Measurements from ENCODE around the gene CNTN4.

Gene CNTN4

DNA sequence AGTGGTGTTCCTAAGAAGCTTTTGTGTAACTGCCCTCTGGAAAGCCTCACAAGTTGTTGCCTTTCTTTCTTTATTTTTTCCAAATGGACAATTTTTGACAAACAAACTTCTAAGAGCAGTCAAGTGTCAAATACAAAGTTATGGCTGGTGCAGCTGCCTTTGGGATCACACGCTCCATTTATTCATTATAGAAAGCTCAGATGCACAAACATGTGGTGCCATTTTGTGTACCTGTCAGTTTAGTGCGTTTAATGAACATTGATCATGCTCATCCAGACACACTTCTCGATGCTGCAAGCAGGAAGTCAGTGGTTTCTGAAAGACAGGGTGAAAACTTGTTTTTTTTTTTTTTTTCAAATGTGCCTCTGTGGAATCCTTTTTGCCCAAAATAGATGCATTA lies 324.5 kb downstream of the CNTN4 start:
- peak; percentile 95 for FAIRE-seq

DNA sequence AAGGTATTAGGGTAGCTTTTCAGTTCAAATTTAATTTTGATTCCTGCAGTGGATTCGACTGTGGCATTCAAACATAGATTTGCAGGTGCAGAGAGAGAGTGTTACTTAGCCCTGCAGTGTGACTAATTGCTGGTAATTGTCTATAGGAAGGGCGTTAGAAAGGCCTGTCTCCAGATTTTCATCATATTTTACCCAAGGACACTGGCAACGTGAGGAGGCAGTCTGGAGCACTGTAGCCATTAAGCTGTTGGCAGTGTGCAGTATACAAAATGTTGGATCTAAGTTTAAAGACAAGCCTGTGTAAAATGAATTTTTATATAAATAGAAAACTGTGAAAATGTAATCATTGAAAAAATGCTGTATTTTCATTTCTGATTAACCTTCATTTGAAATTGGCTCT lies 342.9 kb downstream of the CNTN4 start:
- peak; percentile 45 for FAIRE-seq

DNA sequence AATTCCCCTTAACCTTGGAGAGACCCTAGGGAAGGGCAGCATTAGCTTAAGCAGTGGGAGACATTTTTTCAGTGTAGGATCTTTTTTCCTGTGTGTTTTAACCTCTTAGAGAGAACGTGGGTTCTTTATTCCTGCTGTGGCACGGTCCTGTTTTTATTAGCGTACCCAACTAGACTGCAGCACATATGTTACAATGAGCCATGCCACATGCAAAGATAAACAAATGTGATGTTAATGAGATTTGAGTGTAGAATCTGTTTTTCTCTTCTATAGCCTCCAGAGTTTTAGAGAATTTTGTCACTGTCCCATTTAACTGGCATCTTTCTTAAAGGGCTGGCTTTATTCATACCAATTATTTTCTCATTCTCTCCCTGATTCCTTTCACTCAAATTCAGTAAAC lies 347.5 kb downstream of the CNTN4 start:
- no peak for FAIRE-seq

DNA sequence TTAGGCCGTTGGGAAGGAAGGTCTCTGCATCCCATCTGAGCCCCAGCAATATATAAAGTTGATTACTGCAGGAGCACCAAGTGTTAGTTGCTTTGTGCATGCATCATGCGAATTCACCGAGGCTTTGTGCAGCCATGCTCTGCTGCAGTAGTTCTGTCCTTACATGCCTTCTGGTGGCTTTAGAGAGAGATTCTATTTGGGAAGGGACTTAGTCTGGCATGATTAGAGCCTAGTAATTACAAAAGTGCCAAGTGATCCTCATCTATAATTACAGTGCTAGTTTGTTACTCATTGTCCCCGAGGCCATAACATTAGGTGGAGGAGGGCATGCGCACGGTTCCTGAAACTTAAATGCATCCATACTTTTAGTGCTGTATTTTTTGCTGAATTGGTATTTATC lies 353.6 kb downstream of the CNTN4 start:
- FAIRE-seq, result no peak

DNA sequence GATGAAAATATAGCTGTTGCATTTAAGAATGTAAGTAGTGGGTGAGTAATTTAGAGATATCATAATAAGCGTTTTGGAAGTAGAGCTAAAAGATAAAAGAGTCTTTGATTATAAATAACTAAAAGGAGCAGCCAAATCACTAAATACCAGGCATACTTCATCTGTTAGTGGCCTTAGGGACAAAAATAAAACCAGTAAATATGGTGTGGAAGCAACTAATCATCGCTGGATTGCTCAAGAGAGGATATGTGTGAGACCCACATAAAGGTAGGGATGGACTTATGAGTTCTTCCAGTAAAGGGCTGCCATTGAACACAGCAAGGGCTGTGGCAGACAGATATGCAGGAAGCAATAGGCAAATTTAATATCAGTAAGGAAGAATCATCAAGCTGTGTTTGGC lies 356.2 kb downstream of the CNTN4 start:
- no peak for FAIRE-seq

DNA sequence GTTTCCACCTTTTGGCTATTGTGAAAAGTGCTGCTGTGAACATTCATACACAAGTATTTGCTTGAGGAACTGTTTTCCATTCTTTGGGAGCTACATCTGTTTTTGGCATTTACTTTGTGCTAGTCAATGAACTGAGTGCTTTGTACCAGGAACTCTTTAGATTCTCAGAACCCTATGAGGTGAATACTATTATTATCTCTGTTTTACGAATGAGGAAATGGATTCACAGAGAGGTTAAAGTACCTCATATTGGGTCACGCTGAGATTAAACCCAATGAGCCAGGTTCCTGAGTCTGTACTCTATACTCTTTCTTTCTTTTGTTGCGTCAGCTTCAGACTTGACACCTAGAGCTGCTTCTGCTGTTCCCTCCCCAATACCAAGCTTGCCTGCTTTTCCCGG lies 358.1 kb downstream of the CNTN4 start:
- FAIRE-seq, result no peak

DNA sequence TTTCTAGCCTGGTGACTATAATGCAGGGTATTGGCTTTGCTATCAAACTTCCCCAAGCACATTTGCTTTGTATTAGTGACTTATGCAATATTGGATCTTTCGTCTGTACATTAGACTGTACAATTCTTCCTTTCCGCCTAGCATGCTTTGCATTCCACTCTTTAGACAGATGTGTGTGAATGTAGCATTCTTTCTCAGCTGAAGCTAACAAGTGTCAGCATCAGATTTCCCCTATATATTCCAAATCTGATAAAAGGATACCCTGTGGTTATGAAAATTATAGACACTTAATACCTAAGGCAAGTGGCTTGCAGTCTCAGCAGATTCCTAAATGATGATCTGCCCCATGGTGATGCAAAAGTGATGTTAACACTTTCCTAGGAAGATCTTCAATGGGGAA lies 360.1 kb downstream of the CNTN4 start:
- FAIRE-seq, result no peak

DNA sequence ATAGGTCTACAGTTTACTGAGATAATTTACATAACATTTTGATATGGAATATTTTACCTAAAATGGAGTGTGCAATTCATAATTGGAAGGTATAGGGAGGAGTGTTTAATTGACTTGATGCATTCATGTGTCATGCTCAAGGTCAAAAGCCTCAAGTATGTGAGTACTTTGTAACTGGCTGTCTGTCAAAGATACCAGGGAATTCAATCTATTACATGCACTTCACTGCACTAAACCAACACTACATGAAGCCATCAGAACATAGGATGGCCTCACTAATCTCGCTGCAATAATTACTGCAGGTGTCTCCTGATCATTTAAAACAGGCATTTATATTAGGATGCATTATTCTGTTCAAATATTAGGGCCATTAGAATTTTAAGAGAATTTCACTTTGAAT lies 367.2 kb downstream of the CNTN4 start:
- FAIRE-seq, result peak; percentile 73

DNA sequence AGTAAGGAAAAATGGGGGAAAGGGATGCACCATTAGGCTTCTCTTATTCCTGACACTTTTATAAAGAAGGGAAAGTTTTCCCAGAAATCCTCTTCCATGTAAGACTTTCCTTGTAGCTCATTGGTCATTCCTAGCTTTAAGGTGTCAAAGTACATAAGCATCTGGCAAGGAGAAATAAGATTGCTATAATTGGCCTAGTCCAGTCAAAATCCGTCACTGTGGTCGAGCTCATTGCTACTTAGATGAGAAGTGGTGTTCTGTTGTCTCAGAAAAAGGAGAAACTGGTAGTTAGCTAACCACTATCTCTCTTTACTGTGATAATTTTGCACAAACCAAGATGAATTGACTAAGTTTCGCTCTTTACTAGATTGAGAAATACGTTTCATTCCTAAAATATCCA lies 370.1 kb downstream of the CNTN4 start:
- FAIRE-seq, result no peak

DNA sequence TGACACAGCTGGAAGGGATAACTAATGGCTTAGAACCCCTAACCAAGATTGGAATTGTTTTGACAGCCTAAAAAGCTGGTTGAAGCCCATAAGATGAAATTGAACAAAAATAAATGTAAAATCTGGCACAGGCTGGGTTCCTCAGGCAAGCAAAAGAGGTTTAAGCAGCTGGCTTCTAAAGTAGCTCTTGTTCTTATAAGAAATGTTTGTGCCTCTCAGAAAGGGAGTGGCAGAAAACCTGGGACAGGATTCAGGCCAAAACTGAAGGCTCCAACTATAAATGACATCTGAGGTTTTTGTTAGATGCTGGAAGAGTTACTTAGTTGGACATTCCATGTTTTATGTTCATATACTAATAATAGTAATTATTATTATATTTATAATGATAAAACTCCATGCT lies 378.3 kb downstream of the CNTN4 start:
- FAIRE-seq, result no peak

DNA sequence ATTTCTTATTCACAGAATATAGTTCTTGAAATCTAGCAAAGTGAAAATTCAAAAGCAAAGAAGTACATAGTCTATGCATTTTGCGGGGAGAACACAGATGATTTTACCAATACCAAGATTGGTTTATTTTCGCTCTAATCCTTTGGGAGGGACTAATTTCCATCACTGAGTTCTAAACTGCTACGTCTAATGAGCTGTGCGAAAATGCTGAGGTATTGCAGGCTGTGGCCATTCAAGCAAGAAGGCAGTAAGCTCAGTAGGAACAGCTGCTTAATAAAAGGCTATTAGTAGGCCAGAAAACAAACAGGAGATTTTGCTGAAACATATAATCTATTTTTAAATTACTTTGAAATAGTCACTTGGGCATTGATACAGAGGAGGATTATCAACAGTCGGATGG lies 379.0 kb downstream of the CNTN4 start:
- peak; percentile 100 for FAIRE-seq

DNA sequence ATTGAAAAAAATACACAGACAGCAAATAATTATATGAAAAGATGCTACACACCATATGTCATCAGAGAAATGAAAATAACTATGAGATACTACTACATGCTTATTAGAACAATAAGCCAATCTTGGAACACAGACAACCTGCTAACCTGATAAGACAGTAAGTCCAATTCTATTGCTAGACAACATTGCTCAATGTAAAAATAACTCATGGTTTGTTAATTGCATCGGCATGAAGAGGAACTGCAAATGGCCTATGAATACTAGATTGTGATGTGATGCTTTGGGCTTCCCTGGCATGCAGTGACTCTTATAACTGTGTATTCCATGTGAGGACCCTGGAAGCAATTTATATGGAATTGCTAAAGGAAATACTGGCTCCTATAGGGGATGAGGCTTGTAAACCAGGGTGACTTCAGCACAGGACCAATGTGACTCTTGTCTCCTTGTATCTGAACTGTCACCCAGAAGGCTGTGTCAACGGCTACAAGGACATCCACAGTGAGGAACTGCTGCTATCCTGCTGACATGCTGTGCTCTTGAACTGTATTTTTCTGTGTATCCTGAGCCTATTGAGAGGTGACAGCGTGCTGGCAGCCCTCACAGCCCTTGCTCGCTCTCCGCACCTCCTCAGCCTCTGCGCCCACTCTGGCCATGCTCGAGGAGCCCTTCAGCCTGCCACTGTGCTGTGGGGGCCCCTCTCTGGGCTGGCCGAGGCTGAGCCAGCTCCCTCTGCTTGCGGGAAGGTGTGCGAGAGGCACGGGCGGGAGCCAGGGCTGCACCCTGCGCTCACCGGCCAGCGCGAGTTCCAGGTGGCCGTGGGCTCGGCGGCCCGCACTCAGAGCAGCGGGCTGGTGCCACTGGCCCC lies 385.7 kb downstream of the CNTN4 start:
- no peak for FAIRE-seq

DNA sequence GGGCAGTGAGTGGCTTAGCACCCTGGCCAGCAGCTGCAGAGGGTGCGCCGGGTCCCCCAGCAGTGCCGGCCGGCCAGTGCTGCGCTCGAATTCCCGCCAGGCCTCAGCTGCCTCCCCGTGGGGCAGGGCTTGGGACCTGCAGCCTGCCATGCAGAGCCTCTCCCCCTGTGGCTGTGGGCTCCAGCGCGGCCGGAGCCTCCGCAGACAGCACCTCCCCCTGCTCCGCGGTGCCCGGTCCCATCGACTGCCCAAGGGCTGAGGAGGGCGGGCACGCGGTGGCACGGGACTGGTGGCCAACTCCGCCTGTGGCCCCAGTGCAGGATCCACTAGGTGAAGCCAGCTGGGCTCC lies 386.3 kb downstream of the CNTN4 start:
- no peak for FAIRE-seq

DNA sequence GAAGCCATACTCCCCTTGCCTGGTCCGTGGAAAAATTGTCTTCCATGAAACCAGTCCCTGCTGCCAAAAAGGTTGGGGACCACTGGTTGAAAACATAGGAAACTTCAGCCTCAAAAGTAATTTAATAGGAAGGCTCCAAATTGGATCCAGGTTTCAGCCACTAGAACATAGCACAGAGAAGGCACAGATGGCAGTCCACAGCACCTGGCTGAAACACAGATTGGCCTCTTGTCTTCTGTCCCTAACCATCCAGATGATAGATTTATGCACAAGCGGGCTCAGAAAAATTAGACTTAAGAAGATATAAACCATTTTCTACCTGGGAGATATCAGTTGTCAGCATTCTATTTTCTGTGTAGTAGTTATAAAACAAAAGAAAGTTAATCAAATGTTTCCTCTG lies 397.1 kb downstream of the CNTN4 start:
- FAIRE-seq, result no peak

DNA sequence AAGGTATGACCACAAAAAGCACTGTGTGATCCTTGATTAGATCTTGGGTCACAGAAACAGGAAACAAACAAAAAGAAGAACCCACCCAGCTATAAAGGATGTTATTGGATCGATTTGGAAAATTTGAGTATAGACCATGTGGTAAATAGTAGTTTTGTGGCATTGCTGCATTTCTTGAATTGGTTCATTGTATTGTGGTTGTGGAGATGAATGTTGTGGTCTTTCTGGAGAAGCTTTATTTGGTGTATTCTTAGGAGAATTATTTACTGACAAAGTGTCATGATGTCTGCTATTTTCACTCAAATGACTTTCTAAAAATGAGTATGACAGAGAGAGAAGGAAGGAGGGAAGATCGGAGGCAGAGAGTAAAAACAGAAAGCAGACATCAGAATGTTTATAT lies 406.2 kb downstream of the CNTN4 start:
- FAIRE-seq, result no peak

DNA sequence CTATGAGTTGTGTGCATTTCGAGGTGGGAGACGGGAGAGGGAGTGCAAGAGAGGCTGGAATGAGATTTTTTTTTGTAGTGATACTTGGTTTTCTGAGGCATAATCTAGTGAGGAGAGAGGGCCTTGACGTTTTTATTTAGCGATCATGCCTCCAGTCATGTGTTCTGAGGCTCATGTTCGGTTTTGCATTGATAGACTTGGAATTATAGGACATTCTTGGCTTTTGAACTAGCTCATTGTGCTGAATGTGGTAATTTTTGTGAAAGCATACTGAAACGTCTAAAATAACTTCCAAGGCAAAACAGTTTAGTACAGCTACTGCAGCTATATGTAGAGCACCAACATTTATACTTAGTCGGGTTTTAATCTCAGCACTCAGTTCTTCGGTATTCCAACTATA lies 408.1 kb downstream of the CNTN4 start:
- no peak for FAIRE-seq

DNA sequence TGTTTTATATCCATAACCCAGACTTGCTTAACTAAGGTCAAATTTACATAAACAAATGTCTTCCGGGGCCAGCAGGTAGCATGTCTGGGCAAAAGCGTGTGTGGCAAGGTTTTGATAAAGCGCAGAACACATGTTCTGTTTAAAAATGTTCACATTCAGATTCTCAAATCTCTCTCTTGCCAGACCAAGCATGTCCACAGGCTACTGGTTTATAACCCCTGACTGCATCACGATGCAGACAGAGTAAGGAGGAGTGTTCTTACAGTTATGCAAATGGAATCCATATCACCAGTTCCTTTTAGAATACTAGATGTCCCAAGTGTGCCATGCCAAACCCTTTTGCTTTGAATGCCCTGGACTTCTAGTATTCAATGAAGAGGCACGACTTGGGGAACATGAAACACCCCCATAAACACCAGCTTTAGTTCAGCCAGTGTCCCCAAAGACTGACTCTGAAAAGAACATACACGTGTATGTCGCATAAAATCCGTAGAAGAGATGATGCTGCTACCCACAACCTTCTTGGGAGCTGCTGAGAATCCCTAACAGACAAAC lies 412.0 kb downstream of the CNTN4 start:
- no peak for FAIRE-seq

DNA sequence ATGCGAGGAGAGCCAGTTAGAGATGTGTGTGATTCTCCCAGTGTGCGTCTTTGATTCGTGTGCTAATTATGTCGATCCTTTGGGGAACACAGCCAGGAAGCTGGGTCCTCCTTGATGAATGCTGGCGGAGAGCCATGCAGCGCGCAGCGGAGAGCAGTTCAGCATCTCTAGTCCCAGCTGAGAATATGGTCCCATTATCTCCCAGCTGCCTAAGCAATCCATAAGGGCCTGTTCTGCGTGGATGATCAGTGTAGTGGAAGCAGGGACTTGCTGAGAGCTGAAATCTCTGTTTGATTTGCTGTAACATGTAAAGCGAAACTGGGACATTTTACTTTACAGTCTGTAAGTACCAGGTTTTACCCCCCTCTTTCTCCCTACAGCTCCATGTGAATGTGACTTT lies 412.7 kb downstream of the CNTN4 start:
- FAIRE-seq, result peak; percentile 90

DNA sequence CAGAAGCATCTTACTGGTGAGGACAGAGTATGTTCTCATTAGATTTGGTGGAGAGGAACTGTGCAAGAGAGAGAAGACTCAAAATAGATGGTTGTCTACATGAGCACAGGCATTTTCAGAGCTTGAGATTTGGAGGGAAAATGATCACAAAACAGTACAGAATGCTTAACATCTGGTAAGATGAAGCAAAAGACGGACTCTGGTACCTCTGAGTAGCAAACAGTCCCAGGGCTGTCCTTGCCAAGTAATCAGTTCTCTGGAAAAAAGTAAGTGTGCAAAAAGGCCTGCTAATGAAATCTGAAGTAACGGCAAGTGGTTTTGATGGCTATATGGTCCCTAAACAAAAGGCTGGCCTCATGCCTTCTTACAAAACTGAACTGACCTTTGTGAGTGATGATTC lies 414.2 kb downstream of the CNTN4 start:
- no peak for FAIRE-seq

DNA sequence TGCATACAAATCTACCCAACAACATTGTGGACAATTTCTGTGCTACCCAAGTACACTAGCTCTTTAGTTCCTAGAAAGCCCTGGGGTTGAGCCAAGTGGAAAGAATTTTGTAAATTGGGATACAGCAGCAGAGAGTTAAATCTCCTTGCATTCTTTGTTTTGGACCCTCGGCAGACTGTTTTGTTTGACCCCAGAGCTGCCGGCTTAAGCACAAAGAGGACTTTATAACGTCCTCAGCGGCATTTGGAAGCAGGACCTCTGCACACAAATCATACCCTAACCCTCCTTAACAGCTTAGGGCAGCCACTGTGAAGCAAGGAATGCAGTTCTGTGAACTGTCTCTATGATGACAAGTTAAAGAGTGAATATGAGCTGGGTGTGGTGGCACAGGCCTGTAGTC lies 415.3 kb downstream of the CNTN4 start:
- FAIRE-seq, result no peak

DNA sequence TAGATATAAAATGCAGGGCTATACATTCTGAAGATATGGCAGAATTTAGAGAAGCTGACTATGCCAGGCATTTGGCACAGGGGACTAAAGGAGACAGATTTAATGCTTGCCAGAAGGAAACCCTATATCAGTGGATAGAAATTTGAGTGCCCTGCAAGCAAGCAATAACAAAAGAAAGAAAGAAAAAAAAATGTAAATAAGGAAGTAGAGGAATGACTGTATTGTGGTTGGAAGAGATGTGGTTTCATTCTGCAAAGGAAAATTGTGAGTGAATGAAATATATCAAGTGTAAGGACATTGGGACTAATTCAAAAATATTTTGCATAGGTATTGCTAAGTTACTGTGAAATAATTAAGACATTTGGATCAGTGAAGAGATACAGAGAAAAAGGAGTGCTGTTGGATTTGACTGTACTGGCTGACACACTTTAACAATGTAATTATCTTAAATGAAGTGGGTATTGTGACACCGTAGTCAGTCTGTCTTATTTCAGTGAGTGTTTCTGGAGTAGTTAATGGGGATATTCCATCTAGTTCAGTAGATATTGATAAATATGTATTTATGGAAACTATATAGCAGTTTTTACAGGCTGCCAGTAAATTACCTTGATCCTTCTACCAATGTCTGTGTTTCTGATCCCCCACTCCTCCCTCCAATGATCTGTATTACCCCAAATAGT lies 418.2 kb downstream of the CNTN4 start:
- peak; percentile 81 for FAIRE-seq

DNA sequence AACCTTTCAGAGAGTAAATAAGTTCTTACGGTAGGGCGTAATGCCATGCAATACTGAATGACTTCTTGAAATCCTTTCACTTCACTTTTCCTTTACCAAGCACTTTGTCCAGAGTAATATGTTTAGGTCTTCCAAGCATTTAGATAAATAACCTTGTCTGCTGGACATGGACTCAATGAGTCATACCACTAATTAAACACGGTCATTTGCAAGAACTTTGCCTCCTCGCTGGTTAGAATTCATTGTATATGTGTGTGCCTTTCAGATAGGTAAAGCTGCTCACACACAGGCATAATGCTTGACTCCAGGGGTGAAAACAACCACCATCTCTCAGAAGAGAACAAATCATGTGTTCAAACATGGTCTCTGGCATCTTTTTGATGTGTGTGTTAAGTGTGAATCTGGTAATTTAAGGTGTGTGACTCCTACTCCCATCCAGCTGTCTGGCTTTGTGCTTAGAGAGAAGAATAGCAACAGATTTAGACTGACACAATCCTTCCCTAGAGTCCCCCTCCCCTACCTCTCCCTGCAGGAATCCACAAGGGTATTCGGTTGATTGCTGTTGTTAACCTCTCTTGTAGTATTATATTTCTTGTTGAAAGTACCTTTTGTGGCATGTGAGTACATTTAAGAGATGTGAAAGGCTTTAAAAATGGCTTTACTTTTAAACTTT lies 419.0 kb downstream of the CNTN4 start:
- peak; percentile 94 for FAIRE-seq

DNA sequence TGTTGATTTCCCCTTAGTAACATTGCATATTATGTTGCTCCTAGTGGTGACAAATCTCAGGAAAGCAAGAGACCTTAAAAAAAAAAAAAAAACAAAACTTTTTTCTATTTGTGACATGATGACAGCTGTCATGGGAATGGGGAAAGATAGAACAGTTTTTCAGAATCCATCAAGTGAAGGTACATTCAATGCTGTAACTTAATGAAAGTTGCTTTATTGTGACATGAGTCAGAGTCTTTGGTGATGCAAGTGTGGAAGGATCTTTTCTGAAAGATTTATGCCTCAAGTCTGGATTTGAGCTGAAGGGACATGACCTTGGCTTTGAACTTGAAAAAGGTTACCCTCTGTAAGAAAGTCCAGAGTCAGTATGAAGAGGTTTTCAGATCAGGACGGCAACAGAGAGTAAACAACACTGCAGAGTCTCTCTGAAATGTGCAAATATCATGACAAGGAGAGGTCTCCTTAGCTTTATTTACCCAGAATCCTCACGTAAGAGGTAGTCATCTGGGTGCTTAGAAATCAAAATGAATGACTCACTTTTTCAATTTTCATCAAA lies 424.7 kb downstream of the CNTN4 start:
- peak; percentile 21 for FAIRE-seq

DNA sequence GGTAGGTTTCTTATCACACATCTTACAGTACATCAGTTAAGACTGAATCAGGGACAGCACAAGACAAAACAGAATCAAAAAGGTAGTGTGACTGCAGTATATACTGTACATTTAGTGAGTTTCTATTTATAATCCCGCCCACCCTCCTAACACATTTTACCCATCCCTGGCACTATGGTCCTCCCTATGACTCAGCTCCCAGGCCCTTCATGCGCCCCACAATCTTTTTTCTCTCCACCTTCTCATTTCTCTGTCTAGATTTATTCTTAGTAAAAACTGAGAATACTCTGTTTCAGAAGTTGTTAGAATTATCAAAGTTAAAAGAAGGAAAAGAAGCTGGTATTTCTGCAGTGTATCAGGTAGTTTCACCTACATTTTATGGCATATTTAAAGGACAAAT lies 427.3 kb downstream of the CNTN4 start:
- no peak for FAIRE-seq

Measured in islet of Langerhans (tissue), 1 donor.